Stomach (tissue), 9 donors: ENCODE measurements around the gene CHM. TPM values are rescaled to one million over a fixed set of nuclear protein-coding genes. Genes with fewer than 3 reads are reported as not detected.

ENCODE experiments used
- DNase-seq, 2 donors: peaks; one replicate each; pipeline versions ENCODE4 v3.0.0 to v3.0.0-alpha.2; 2013 to 2019
- H3K27ac ChIP-seq, 5 donors: fragments of 200-600 bp in 4 of 5; sonication (generic) in 4 of 5; one replicate each; pipeline ENCODE4 v1.5.1; 2013 to 2019; ENCODE audit warnings: mild to moderate bottlenecking in 1 of 5, moderate library complexity in 1 of 5
- H3K27me3 ChIP-seq, 3 donors: fragments of 200-600 bp; sonication (generic); one replicate each; pipeline ENCODE4 v1.5.1; 2017 to 2019; ENCODE audit warnings: mixed run types in 1 of 3
- H3K36me3 ChIP-seq, 4 donors: fragments of 200-600 bp; sonication (generic); 1 replicate in 3 of 4; 2 replicates in 1 of 4; pipeline ENCODE4 v1.5.1; 2016 to 2019
- H3K4me1 ChIP-seq, 4 donors: fragments of 200-600 bp; sonication (generic); one replicate each; pipeline ENCODE4 v1.5.1; 2016 to 2019
- H3K4me3 ChIP-seq, 4 donors: fragments of 200-600 bp; sonication (generic) in 3 of 4; one replicate each; pipeline ENCODE4 v1.5.1; 2016 to 2019; ENCODE audit warnings: mild to moderate bottlenecking in 1 of 4
- H3K9me3 ChIP-seq, 4 donors: fragments of 200-600 bp; sonication (generic); one replicate each; pipeline ENCODE4 v1.5.1; 2016 to 2019
- EP300 ChIP-seq: sonication (generic); formaldehyde crosslinking; IDR thresholded peaks from one replicate; pipeline ENCODE4 v1.6.1; 2017; ENCODE audit warnings: antibody characterized with exemption
- POLR2A ChIP-seq, 4 donors: fragments of 450-650 bp; IDR thresholded peaks; one replicate each; pipeline ENCODE4 v1.6.1; 2016; ENCODE audit warnings: antibody characterized with exemption in 4 of 4, control low read depth in 2 of 4, mild to moderate bottlenecking in 1 of 4, moderate library complexity in 1 of 4
- POLR2AphosphoS5 ChIP-seq, 3 donors: sonication (generic); formaldehyde crosslinking; IDR thresholded peaks; one replicate each; pipeline ENCODE4 v1.6.1; 2016; ENCODE audit warnings: antibody characterized with exemption in 3 of 3
- WGBS, 5 donors: extraction: QIAGEN DNeasy Blood & Tissue Kit in 3 of 5; methylation state at CpG; one replicate each; pipeline versions ENCODE4 v1.1.5 to v1.1.7; 2013 to 2018; 5-methylcytosine and 5-hydroxymethylcytosine counted together
- intact Hi-C: fragments of 100-400 bp; cut with DNase I; formaldehyde crosslinking; loops from one replicate; pipeline ENCODE4 v1.15.1; 2023; ENCODE audit warnings: low total_unique reads
- polyA plus RNA-seq, 3 donors: library from polyadenylated mRNA; stranded (reverse); fragments of 200-250 nt; gene quantifications; one replicate each; pipeline ENCODE4 v1.2.3, GENCODE V29; 2013
- total RNA-seq, 5 donors: library from RNA; depleted of rRNA; stranded (reverse); fragments of >200 nt; gene quantifications; one replicate each; pipeline versions ENCODE4 v1.1.0 to v1.2.3, GENCODE V29; 2014 to 2016
- TF ChIP-seq, protein P1 (sequence below), 7 experiments: fragments of 450-650 bp in 4 of 7; fragments of 200-600 bp in 3 of 7; sonication (generic) in 3 of 7; IDR thresholded peaks; one replicate each; pipeline ENCODE4 v1.5.1; 2016 to 2019; ENCODE audit warnings: antibody characterized with exemption in 7 of 7, control low read depth in 2 of 7, mild to moderate bottlenecking in 1 of 7
- donor health status: healthy with polysubstance abuse.
- donor health status: Bipolar disorder and iron deficiency.
- donor health status: healthy.

The CHM gene
- total and polyA plus RNA-seq, 8 donors: 0.58 to 31.0 (median 9.1) TPM

DNA sequence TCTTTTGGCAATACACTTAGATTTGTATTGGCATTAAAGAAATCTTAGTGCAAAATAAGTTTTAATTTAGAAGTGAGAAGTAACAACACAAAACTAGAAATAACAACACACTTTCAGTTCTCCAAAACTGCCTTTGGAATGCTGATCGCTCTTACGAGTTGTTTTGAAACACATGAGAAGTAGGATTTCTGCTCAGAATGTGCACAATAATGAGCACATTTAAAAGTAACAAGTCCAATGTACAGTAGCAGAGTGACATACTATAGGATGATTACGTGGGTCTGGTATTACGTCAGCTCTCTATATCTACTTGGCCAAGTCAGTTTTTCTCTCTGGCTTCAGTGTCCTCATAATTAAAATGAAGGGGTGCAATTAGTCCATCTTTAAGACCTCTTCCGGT lies 164.8 kb downstream of the CHM start:
- 84 to 95% (median 90%) methylated on average over 5 of the region's 5 CpGs for WGBS, 5 donors
- TF ChIP-seq POLR2A (IDR thresholded peaks at IDR 0.05) (no peak), POLR2AphosphoS5 (IDR thresholded peaks at IDR 0.05) (no peak), EP300 (no peak)
- TF ChIP-seq, protein P1, sequence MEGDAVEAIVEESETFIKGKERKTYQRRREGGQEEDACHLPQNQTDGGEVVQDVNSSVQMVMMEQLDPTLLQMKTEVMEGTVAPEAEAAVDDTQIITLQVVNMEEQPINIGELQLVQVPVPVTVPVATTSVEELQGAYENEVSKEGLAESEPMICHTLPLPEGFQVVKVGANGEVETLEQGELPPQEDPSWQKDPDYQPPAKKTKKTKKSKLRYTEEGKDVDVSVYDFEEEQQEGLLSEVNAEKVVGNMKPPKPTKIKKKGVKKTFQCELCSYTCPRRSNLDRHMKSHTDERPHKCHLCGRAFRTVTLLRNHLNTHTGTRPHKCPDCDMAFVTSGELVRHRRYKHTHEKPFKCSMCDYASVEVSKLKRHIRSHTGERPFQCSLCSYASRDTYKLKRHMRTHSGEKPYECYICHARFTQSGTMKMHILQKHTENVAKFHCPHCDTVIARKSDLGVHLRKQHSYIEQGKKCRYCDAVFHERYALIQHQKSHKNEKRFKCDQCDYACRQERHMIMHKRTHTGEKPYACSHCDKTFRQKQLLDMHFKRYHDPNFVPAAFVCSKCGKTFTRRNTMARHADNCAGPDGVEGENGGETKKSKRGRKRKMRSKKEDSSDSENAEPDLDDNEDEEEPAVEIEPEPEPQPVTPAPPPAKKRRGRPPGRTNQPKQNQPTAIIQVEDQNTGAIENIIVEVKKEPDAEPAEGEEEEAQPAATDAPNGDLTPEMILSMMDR (IDR thresholded peaks at IDR 0.05): no peak
- Histone ChIP-seq H3K4me1 (no peaks in the 10 kb centered on the region), H3K36me3 (peaks cover 0 to 12% (median 0%) of the 10 kb centered on the region in 4 donors), H3K27me3 (no peaks in the 10 kb centered on the region), H3K9me3 (peaks cover 0 to 4% (median 0%) of the 10 kb centered on the region in 4 donors), H3K27ac (no peak overlapping the region), H3K4me3 (no peak overlapping the region)
- DNase-seq: no peak
- intact Hi-C loops: no loop called here

DNA sequence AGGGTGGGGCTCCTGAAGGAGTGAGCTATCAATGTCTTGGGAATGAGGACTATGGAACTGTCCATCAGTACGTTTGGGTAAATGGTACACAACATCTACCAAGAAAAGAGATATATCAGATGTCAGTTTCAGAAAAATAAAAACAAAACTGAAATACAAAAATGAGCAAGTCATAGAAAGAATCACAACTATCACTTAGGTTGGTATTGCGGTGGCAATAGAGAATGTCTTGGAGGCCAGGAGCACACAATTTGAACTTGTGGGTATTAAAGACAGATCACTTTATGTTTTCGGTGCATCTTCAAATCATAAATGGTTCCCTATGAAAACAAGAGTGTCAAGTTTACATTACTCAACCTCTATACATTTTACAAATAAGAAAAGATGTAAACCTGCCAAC lies 176.8 kb downstream of the CHM start:
- intact Hi-C loops: no loop called here
- H3K4me3 ChIP-seq: no peak overlapping the region
- peaks cover 0 to 13% (median 3%) of the 10 kb centered on the region in 4 donors for H3K9me3 ChIP-seq
- H3K27me3 ChIP-seq: no peaks in the 10 kb centered on the region
- TF ChIP-seq POLR2A (IDR thresholded peaks at IDR 0.05): no peak
- TF ChIP-seq POLR2AphosphoS5 (IDR thresholded peaks at IDR 0.05): no peak
- TF ChIP-seq, protein P1 (IDR thresholded peaks at IDR 0.05): no peak
- no peak for TF ChIP-seq EP300
- WGBS, 5 donors: 80 to 93% (median 86%) methylated on average over 3 of the region's 3 CpGs
- no peak for DNase-seq
- H3K4me1 ChIP-seq: no peaks in the 10 kb centered on the region
- peaks cover 0 to 20% (median 11%) of the 10 kb centered on the region in 4 donors for H3K36me3 ChIP-seq
- H3K27ac ChIP-seq: no peak overlapping the region

DNA sequence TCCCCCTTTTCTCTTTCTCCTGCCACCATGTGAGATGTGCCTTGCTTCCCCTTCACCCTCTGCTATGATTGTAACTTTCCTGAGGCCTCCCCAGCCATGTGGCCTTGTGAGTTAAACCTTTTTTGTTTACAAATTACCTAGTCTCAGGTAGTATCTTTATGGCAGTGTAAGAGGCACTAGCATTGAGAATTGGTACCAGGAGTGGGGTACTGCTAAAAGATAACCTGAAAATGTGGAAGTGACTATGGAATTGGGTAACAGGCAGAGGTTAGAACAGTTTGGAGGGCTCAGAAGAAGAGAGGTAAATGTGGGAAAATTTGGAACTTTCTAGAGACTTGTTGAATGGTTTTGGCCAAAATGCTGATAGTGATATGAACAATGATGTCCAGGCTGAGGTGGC lies 182.0 kb downstream of the CHM start:
- H3K9me3 ChIP-seq: peaks cover 0 to 18% (median 6%) of the 10 kb centered on the region in 4 donors
- no peak overlapping the region for H3K27ac ChIP-seq
- no peak for DNase-seq
- H3K4me3 ChIP-seq: no peak overlapping the region
- intact Hi-C loops: no loop called here
- H3K4me1 ChIP-seq: no peaks in the 10 kb centered on the region
- no peaks in the 10 kb centered on the region for H3K27me3 ChIP-seq
- H3K36me3 ChIP-seq: peaks cover 0 to 36% (median 21%) of the 10 kb centered on the region in 4 donors
- TF ChIP-seq EP300: no peak
- TF ChIP-seq POLR2A (IDR thresholded peaks at IDR 0.05): no peak
- TF ChIP-seq, protein P1 (IDR thresholded peaks at IDR 0.05): no peak
- no peak for TF ChIP-seq POLR2AphosphoS5 (IDR thresholded peaks at IDR 0.05)

DNA sequence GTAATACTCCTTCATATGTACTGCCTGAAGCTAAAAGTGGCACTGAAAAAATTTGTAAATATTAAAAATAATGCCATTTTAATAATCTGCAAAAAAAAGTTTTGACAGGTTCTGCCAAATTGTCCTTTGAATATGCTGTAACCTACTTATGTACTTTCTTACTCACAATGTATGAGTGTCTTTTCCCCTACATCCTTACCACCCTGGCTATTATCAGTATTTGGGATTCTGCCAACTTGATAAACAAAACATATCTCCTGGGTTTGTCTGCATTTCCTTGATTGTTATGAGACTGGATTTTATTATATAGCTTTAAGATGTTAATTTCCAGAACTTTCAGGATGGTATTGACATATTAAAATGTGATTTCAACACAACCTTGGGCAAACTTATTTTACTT lies 187.9 kb downstream of the CHM start:
- Histone ChIP-seq H3K36me3 (peaks cover 0 to 11% (median 5%) of the 10 kb centered on the region in 4 donors), H3K27ac (no peak overlapping the region), H3K4me1 (no peaks in the 10 kb centered on the region), H3K9me3 (no peaks in the 10 kb centered on the region), H3K4me3 (no peak overlapping the region), H3K27me3 (no peaks in the 10 kb centered on the region)
- peak in 1 of 2 donors; percentile 5 for DNase-seq
- intact Hi-C loops: no loop called here
- TF ChIP-seq POLR2AphosphoS5 (IDR thresholded peaks at IDR 0.05): no peak
- no peak for TF ChIP-seq POLR2A (IDR thresholded peaks at IDR 0.05)
- TF ChIP-seq, protein P1 (IDR thresholded peaks at IDR 0.05): no peak
- no peak for TF ChIP-seq EP300
